Fibroblast of pulmonary artery (primary cell): ENCODE measurements around the gene CXCR3.
"Not testable (repeated sequence)": the region's sequence is repeated elsewhere in the genome, so short reads cannot be mapped to it uniquely, and the experiment has no call there.

Experiments
- DNase-seq: peaks from one replicate; pipeline ENCODE4 v3.0.0-alpha.2; 2010; ENCODE audit warnings: low read depth
- H3K4me3 ChIP-seq: replicated peaks from 2 replicates; pipeline ENCODE4 v1.5.1; 2011; ENCODE audit warnings: low read depth, mild to moderate bottlenecking, control low read depth, low read length, moderate library complexity
- CTCF ChIP-seq: IDR thresholded peaks from 2 replicates; pipeline ENCODE4 v1.5.1; 2011; ENCODE audit warnings: mild to moderate bottlenecking, control low read depth, low read length, inconsistent platforms; ENCODE audit errors: missing control alignments

CXCR3 gene

GRCh38 chrX:71577682-71578081, 40.6 kb downstream of the CXCR3 start:
- no peak for TF ChIP-seq CTCF
- H3K4me3 ChIP-seq = no peak overlapping the region
- no peak for DNase-seq

GRCh38 chrX:71573590-71573989, 44.7 kb downstream of the CXCR3 start:
- H3K4me3 ChIP-seq = no peak overlapping the region
- DNase-seq = no peak
- TF ChIP-seq CTCF = no peak

- not testable (repeated sequence) for DNase-seq, H3K4me3 ChIP-seq
Measured at GRCh38 chrX:71571390-71571789, 46.9 kb downstream of the CXCR3 start.
